GM19372 (cell line): ENCODE data around the gene FOXD4.
A peak's percentile ranks its signal among the peaks of the same experiment; 100 is the strongest.
"Not testable (repeated sequence)": the region's sequence is repeated elsewhere in the genome, so short reads cannot be mapped to it uniquely, and the experiment has no call there.

Source experiments
- ATAC-seq: cut with Tn5 transposase; IDR thresholded peaks from one replicate; pipeline ENCODE4 v1.9.1; 2021; ENCODE audit warnings: mild to moderate bottlenecking, low read depth, moderate library complexity; ENCODE audit not compliant: unreplicated experiment

The FOXD4 gene

DNA sequence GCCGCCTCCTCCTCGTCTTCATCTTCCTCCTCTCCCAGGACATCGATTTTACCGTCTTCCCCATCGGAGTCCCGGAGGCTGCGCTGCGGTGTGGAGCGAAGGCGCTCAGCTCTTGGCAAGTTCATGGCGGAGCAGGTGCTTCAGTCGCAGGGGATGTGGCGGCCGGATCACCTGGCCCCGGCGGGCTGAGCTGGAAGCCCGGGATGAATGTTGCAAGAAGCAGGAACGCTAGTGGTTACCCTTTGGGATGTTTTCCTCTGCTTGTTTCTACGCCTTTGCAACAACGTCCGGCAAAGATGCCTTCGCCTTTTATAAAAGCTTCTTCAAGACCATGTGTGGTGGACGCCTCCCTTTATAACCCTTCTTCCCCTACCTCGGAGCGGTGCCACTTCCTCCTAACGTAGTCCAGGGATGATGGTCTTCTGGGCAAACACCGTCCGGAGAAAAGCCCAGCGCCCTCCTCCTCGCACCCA lies at the start of gene FOXD4:
Gene FOXD4, minus strand, starts transcription at position 423 of the 473 bp plus-strand sequence. Its CDS starts 298 bp downstream, at position 125.
- not testable (repeated sequence) for ATAC-seq

GRCh38 chr9:159871-160270 lies 41.7 kb upstream of the FOXD4 start:
- not testable (repeated sequence) for ATAC-seq

DNA sequence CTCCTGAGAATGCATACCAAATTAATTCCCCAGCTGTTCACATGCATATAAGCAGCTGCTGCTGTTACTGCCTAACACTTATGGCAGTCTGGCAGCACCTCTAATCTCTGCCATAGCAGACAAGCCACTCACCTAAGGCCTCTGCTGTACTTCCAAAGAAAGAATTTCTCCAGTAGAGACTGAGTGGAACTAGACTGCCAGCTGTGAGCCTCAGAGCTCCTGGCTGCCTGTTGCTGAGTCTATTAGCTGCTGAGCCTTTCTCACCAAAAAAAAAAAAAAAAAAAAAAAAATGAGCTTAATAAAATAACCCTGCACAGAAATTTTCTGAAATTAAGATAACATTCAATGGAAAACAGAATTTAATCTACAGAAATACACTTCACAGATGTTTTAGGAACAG lies 33.0 kb upstream of the FOXD4 start:
- ATAC-seq, result not testable (repeated sequence)

- ATAC-seq, result not testable (repeated sequence)
These were observed 21.7 kb upstream of the FOXD4 start for GRCh38 chr9:139880-140279.

- not testable (repeated sequence) for ATAC-seq
These were observed 848 bp downstream of the FOXD4 start for GRCh38 chr9:117144-117994.

- not testable (repeated sequence) for ATAC-seq
These were observed 1.8 kb downstream of the FOXD4 start for GRCh38 chr9:116239-117077.

DNA sequence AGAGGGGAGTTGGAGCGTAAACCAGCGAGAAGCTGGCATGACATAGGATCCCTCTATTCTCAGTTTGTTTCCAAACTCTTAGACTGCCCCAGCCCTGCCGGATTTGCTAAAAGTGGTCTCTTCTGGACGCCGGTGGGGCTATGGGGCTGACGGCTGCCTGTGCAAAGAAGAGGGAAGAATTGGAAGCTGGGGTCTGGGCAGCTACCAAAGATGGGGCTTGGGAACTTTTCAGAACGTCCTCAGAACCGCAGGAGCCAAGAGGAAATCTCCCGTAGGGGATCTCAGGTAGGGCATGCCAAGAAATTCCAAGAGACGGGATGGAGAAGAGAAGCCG lies 3.1 kb downstream of the FOXD4 start:
- ATAC-seq, result not testable (repeated sequence)

GRCh38 chr9:114267-115117 lies 3.7 kb downstream of the FOXD4 start:
- ATAC-seq, result not testable (repeated sequence)

- ATAC-seq, result peak; percentile 55
These were observed 4.5 kb downstream of the FOXD4 start for GRCh38 chr9:113468-114266.

DNA sequence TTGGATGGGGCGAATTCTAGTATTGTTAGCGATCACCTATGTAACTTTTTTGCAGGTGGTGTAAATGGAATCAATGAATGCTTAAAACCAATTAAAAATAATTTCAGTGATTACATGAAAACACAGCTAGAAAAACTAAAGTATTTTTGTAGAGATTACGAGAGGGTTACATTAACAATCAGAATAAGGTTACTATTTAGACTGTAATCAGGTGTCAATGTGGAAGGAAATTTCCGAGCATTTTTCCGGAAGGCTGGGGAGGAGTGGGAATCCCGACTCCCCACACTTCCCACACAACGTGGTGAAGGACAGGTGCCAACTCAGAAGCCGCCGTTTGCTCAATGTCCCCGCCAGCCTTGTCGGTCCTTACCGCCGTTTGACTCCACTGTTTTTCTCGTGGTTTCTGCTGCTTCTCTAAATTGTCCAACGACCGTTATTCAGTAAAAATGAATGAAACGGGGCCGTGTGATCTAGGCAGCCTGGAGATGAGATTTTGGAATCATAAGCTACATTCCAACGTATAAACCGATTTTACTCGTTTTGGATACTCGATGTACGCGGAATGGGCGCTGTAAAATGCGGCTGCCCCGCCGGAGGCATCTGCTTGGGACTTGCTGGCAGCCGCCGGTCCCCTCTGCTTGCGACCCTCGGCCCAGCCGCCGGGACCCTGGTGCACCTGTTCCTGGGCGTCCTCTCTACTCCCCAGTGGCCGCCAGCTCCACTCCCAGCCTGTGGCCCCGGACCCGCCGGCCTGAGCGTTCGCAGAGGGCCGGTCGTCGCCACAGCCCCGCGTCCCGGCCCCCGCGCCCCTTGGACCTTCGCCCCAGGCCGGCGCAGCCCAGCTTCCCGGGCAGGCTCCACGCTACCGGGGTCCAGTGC lies 5.4 kb downstream of the FOXD4 start:
- not testable (repeated sequence) for ATAC-seq

DNA sequence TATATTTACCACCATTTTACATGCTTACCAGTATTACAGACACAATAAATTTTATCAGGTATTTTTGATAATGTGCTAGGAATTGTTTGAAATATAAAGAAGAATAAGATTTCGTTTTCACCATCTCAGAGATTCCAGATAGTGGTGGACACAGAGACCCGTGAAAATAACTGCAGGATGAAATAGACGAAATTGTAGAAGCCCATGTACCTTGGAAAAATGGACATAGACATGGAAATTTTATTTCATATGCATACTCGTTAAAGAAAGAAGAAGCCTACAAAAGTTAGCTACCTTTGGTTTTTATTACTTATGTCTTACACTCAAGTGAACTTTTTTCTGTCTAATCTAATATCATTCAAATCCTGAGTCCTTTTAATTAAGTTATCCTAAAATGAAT lies 7.5 kb downstream of the FOXD4 start:
- not testable (repeated sequence) for ATAC-seq

GRCh38 chr9:109540-109939 lies 8.7 kb downstream of the FOXD4 start:
- ATAC-seq, result not testable (repeated sequence)

DNA sequence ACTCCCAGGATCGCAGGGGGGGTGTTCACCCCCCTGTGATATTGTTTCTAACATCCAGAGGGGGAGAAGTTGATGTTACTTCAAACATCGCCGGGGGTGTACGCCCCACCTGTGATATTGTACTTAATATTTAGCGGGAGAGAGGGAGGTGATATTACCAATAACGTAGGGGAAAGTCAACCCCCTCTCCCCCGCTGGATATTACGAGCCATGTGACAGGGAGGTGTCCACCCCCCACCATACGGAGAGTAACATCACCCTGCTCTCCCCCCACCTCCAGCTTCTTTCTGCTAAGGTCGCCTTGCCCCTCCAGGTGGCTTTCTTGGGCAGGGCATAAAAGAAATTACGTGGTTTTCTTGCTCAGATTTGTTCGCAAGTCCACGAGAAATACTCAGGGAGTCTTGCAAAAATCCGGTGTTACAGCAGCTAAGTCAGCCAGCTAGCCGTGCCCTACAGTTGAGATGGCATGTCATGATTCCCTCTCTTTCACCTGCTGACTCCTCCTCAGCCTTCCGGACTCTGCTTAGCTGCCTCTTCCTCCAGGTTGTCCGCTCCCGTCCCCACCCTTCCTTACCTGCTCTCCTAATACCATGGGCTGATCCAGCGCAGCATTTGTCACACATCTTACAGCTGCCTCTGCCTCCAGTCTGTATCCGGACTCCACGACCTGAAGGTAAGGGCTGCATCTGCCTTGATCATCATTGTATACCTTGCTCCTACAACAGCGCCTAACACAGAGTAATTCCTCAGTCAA lies 9.3 kb downstream of the FOXD4 start:
- not testable (repeated sequence) for ATAC-seq

DNA sequence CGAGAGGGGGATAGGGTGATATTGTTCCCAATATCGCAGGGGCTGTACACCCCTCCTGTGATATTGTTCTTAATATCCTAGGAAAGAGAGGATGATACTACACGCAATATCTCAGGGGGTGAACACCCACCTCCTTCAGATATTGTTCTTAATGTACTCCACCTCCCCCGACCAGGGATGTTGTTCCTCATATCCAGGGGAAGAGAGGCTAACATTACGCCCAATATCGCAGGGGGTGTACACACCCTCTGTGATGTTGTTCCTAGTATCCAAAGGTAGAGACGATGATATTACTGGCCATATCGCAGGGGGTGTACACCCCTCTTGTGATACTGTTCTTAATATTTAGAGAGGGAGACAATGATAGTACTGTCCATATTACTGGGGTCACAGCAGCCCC lies 12.2 kb downstream of the FOXD4 start:
- not testable (repeated sequence) for ATAC-seq

GRCh38 chr9:100430-100829 lies 17.8 kb downstream of the FOXD4 start:
- ATAC-seq, result not testable (repeated sequence)

DNA sequence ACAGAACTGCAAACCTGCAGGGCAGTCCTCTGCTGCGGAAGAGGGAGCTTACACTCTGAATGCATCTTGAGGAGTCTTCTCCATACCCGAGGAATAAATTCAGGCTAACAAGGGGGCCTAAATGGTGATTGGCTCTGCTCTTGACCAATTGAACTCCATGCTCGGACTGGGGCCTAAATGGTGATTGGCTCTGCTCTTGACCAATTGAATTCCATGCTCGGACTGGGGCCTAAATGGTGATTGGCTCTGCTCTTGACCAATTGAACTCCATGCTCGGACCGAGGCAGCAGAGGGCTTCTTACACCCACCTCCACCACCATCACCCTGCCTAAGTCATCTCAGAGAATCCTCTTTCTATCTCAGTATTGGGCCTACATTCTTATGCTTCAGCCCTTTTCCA lies 18.4 kb downstream of the FOXD4 start:
- ATAC-seq, result not testable (repeated sequence)

DNA sequence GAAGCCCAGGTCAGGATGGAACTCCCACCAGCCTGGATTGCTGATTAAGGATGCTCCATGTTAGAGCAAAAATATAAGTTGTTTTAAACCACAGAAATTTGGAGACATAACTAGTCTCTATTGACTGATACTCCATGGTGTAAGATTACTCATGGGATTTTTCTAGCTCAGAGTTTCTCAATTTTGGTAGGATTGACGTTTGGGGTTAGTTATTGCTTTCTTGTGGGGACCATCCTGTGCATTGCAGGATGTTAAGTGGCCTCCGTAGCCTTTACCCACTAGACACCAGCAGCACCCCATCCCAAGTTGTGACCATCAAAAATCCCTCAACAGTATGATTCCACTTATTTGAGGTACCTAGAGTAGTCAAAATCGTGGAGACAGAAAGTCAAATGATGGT lies 19.4 kb downstream of the FOXD4 start:
- ATAC-seq, result not testable (repeated sequence)

GRCh38 chr9:94992-95391 lies 23.2 kb downstream of the FOXD4 start:
- not testable (repeated sequence) for ATAC-seq
